DOHH2 (cell line): ENCODE data around the gene RHBDD3.
"Not testable (repeated sequence)": the region's sequence is repeated elsewhere in the genome, so short reads cannot be mapped to it uniquely, and the experiment has no call there.

ENCODE experiments used
- H3F3A ChIP-seq: fragments of 200-600 bp; sonication (generic), shearing (Covaris generic); 2 replicates; pipeline ENCODE4 v1.6.0; 2016; ENCODE audit warnings: antibody characterized with exemption, mild to moderate bottlenecking; ENCODE audit not compliant: control insufficient read depth, insufficient read depth
- H3K27ac ChIP-seq: fragments of 200-600 bp; sonication (generic); 2 replicates; pipeline ENCODE4 v1.5.1; 2014; ENCODE audit warnings: low read depth, mild to moderate bottlenecking, low read length, moderate library complexity
- H3K27me3 ChIP-seq: fragments of 200-600 bp; sonication (generic); 2 replicates; pipeline ENCODE4 v1.6.1; 2014; ENCODE audit warnings: mild to moderate bottlenecking, low read length, mixed read lengths; ENCODE audit not compliant: control insufficient read depth
- H3K36me3 ChIP-seq: fragments of 200-600 bp; sonication (generic); 2 replicates; pipeline ENCODE4 v1.6.1; 2014; ENCODE audit warnings: mild to moderate bottlenecking, low read length, moderate library complexity, mixed read lengths; ENCODE audit not compliant: control insufficient read depth
- H3K4me1 ChIP-seq: fragments of 200-600 bp; sonication (generic); 2 replicates; pipeline ENCODE4 v1.6.1; 2014; ENCODE audit warnings: mild to moderate bottlenecking, low read length, mixed read lengths; ENCODE audit not compliant: control insufficient read depth
- H3K4me2 ChIP-seq: fragments of 200-600 bp; sonication (generic); 2 replicates; pipeline ENCODE4 v1.6.0; 2014; ENCODE audit warnings: mild to moderate bottlenecking, low read length, moderate library complexity
- H3K4me3 ChIP-seq: fragments of 200-600 bp; sonication (generic); 2 replicates; pipeline ENCODE4 v1.5.1; 2014; ENCODE audit warnings: mild to moderate bottlenecking, low read length, mixed read lengths
- H3K79me2 ChIP-seq: fragments of 200-600 bp; sonication (generic); 2 replicates; pipeline ENCODE4 v1.6.1; 2014; ENCODE audit warnings: mild to moderate bottlenecking, low read length, mixed read lengths; ENCODE audit not compliant: control insufficient read depth
- H3K9me2 ChIP-seq: fragments of 200-600 bp; sonication (generic); replicated peaks from 2 replicates; pipeline ENCODE4 v1.6.1; 2014; ENCODE audit warnings: mild to moderate bottlenecking, low read length, mixed read lengths; ENCODE audit not compliant: control insufficient read depth
- H3K9me3 ChIP-seq: fragments of 200-600 bp; sonication (generic); 2 replicates; pipeline ENCODE4 v1.6.1; 2014; ENCODE audit warnings: antibody characterized with exemption, low read length, mixed read lengths; ENCODE audit not compliant: control insufficient read depth, insufficient read depth
- H4K20me1 ChIP-seq: fragments of 200-600 bp; sonication (generic); 2 replicates; pipeline ENCODE4 v1.6.0; 2014; ENCODE audit warnings: low read depth, mild to moderate bottlenecking, antibody characterized with exemption, low read length, moderate library complexity; ENCODE audit not compliant: control insufficient read depth, insufficient read depth
- CTCF ChIP-seq: fragments of 200-600 bp; sonication (generic); IDR thresholded peaks from one replicate; pipeline ENCODE4 v1.5.1; 2014; ENCODE audit warnings: antibody characterized with exemption, mild to moderate bottlenecking, low read depth, low read length; ENCODE audit not compliant: poor library complexity, severe bottlenecking
- EZH2phosphoT487 ChIP-seq: fragments of 200-600 bp; sonication (generic); IDR thresholded peaks from 2 replicates; pipeline ENCODE4 v1.6.1; 2017; ENCODE audit warnings: borderline replicate concordance, mild to moderate bottlenecking, antibody characterized with exemption, low read length, moderate library complexity, mixed read lengths

RHBDD3 gene

GRCh38 chr22:29244785-29245625 is 22.8 kb downstream of the RHBDD3 start:
- no peaks in the 10 kb centered on the region for H3K9me2 ChIP-seq
- H3F3A ChIP-seq = no peaks in the 10 kb centered on the region
- no peak overlapping the region for H3K4me3 ChIP-seq
- H3K27me3 ChIP-seq = peaks cover 6% of the 10 kb centered on the region; the same call in 1 of the 2 replicates
- no peaks in the 10 kb centered on the region for H3K9me3 ChIP-seq
- no peaks in the 10 kb centered on the region for H3K36me3 ChIP-seq
- no peaks in the 10 kb centered on the region for H4K20me1 ChIP-seq
- no peak overlapping the region for H3K4me2 ChIP-seq
- H3K27ac ChIP-seq = no peak overlapping the region
- TF ChIP-seq EZH2phosphoT487 = no peak
- no peak for TF ChIP-seq CTCF
- H3K79me2 ChIP-seq = no peaks in the 10 kb centered on the region
- H3K4me1 ChIP-seq = no peaks in the 10 kb centered on the region

GRCh38 chr22:29243874-29244446 is 23.8 kb downstream of the RHBDD3 start:
- no peak overlapping the region for H3K4me3 ChIP-seq
- no peaks in the 10 kb centered on the region for H3K9me3 ChIP-seq
- no peaks in the 10 kb centered on the region for H3K9me2 ChIP-seq
- no peaks in the 10 kb centered on the region for H3K4me1 ChIP-seq
- H3K4me2 ChIP-seq = no peak overlapping the region
- TF ChIP-seq EZH2phosphoT487 = no peak
- TF ChIP-seq CTCF = no peak
- H3K79me2 ChIP-seq = no peaks in the 10 kb centered on the region
- no peaks in the 10 kb centered on the region for H3F3A ChIP-seq
- no peak overlapping the region for H3K27ac ChIP-seq
- peaks cover 8% of the 10 kb centered on the region; the same call in 1 of the 2 replicates for H3K27me3 ChIP-seq
- H4K20me1 ChIP-seq = no peaks in the 10 kb centered on the region
- no peaks in the 10 kb centered on the region for H3K36me3 ChIP-seq

- not testable (repeated sequence) for H3K9me2 ChIP-seq, H3K79me2 ChIP-seq, H3K27ac ChIP-seq, H3K4me3 ChIP-seq, H3K36me3 ChIP-seq, H3K4me1 ChIP-seq, H3F3A ChIP-seq, H4K20me1 ChIP-seq, H3K9me3 ChIP-seq, H3K27me3 ChIP-seq, H3K4me2 ChIP-seq
These were observed 27.3 kb downstream of the RHBDD3 start for GRCh38 chr22:29240481-29240880.

GRCh38 chr22:29233277-29233877 is 34.4 kb downstream of the RHBDD3 start:
- no peaks in the 10 kb centered on the region for H3K9me2 ChIP-seq
- H3K79me2 ChIP-seq = no peaks in the 10 kb centered on the region
- H3K27me3 ChIP-seq = no peaks in the 10 kb centered on the region
- TF ChIP-seq EZH2phosphoT487 (no peak), CTCF (no peak)
- no peaks in the 10 kb centered on the region for H3F3A ChIP-seq
- H3K4me3 ChIP-seq = no peak overlapping the region
- H3K9me3 ChIP-seq = no peaks in the 10 kb centered on the region
- H3K27ac ChIP-seq = no peak overlapping the region
- H3K36me3 ChIP-seq = no peaks in the 10 kb centered on the region
- H3K4me2 ChIP-seq = no peak overlapping the region
- H4K20me1 ChIP-seq = no peaks in the 10 kb centered on the region
- H3K4me1 ChIP-seq = no peaks in the 10 kb centered on the region
